Panc1 (cell line): ENCODE data around the gene WFDC2. TPM values are rescaled to one million over a fixed set of nuclear protein-coding genes. Genes with fewer than 3 reads are reported as not detected.

Experiments used
- ATAC-seq: fragments of 200-7000 bp; cut with Tn5 transposase; 2 replicates; pipeline ENCODE4 v1.9.1; 2020; ENCODE audit warnings: mild to moderate bottlenecking, moderate library complexity
- BruUV-seq: library from RNA; stranded (reverse); fragments of 400-500 nt; replicated peaks from 2 replicates; lab custom pipeline; 2021; lab: Mats Ljungman, UMichigan
- CTCF ChIA-PET: fragments of 300-600 bp; sonication (Branson Sonifier 250); formaldehyde crosslinking; loops from one replicate; lab custom pipeline; 2022; ENCODE audit warnings: antibody characterized with exemption; lab: Charles Lee
- POLR2A ChIA-PET: fragments of 300-600 bp; sonication (Branson Sonifier 250); formaldehyde crosslinking; loops from one replicate; lab custom pipeline; 2022; ENCODE audit warnings: antibody characterized with exemption; lab: Charles Lee
- DNase-seq: peaks from one replicate; pipeline ENCODE4 v3.0.0-alpha.2; 2010; ENCODE audit warnings: low read depth, low spot score
- H3K27ac ChIP-seq: 2 replicates; pipeline ENCODE4 v1.5.1; 2011; ENCODE audit warnings: mild to moderate bottlenecking, low read length, inconsistent platforms
- H3K27me3 ChIP-seq: fragments of 200-500 bp; sonication (Bioruptor generic); 2 replicates; pipeline ENCODE4 v1.6.0; 2014; ENCODE audit warnings: low read length, inconsistent platforms; ENCODE audit not compliant: control insufficient read depth, insufficient read depth
- H3K36me3 ChIP-seq: fragments of 200-500 bp; sonication (Bioruptor generic); 2 replicates; pipeline ENCODE4 v1.5.1; 2014; ENCODE audit warnings: inconsistent platforms, mild to moderate bottlenecking, low read length, moderate library complexity; ENCODE audit not compliant: control insufficient read depth, insufficient read depth
- H3K4me1 ChIP-seq: 2 replicates; pipeline ENCODE4 v1.5.1; 2011; ENCODE audit warnings: inconsistent platforms, mild to moderate bottlenecking, low read length, moderate library complexity; ENCODE audit not compliant: control insufficient read depth, insufficient read depth
- H3K4me3 ChIP-seq, 2 experiments: 2 replicates each; pipeline ENCODE4 v1.5.1; 2011 to 2012; ENCODE audit warnings: low read depth in 2 of 2, low read length in 2 of 2, mild to moderate bottlenecking in 2 of 2, inconsistent platforms in 1 of 2, moderate library complexity in 1 of 2
- H3K9me3 ChIP-seq: fragments of 200-500 bp; sonication (Bioruptor generic); 2 replicates; pipeline ENCODE4 v1.5.1; 2014; ENCODE audit warnings: low read depth, mild to moderate bottlenecking, inconsistent platforms, low read length, moderate library complexity; ENCODE audit not compliant: control insufficient read depth, insufficient read depth
- POLR2AphosphoS5 ChIP-seq: IDR thresholded peaks from 2 replicates; pipeline ENCODE4 v1.6.1; 2012; ENCODE audit warnings: mild to moderate bottlenecking, low read depth, low read length, moderate library complexity
- SIN3A ChIP-seq: IDR thresholded peaks from 2 replicates; pipeline ENCODE4 v1.6.1; 2012; ENCODE audit warnings: low read depth, mild to moderate bottlenecking, low read length, moderate library complexity, borderline replicate concordance; ENCODE audit not compliant: insufficient read depth
- TCF7L2 ChIP-seq: IDR thresholded peaks from 2 replicates; pipeline ENCODE4 v1.6.1; 2011; ENCODE audit warnings: mild to moderate bottlenecking, low read depth, low read length, inconsistent platforms
- in situ Hi-C: cut with HindIII; loops from 2 replicates; pipeline ENCODE4 v1.10.0; 2016; ENCODE audit warnings: low sequenced_read_pairs, low pct_unique_long_range_greater_than_20kb
- intact Hi-C: fragments of 100-400 bp; cut with micrococcal nuclease; formaldehyde crosslinking; loops from one replicate; pipeline ENCODE4 v1.10.0; 2022; ENCODE audit not compliant: unreplicated experiment
- total RNA-seq: library from RNA; stranded (reverse); gene quantifications from one replicate; pipeline ENCODE4 v1.2.1, GENCODE V29; 2021; ENCODE audit not compliant: unreplicated experiment
- TF ChIP-seq, protein P1 (sequence below): fragments of 450-650 bp; IDR thresholded peaks from 2 replicates; pipeline ENCODE4 v1.5.1; 2017; ENCODE audit warnings: mild to moderate bottlenecking
- TF ChIP-seq, protein P2 (sequence below), 2 experiments: IDR thresholded peaks; 2 replicates each; pipeline ENCODE4 v1.6.1; 2011 to 2012; ENCODE audit warnings: low read depth in 2 of 2, control low read depth in 1 of 2, low read length in 1 of 2, mild to moderate bottlenecking in 1 of 2, moderate library complexity in 1 of 2; ENCODE audit not compliant: insufficient read depth in 1 of 2

WFDC2 gene
- total RNA-seq, 1 experiment from 2014 or later, result 1.6 TPM

DNA sequence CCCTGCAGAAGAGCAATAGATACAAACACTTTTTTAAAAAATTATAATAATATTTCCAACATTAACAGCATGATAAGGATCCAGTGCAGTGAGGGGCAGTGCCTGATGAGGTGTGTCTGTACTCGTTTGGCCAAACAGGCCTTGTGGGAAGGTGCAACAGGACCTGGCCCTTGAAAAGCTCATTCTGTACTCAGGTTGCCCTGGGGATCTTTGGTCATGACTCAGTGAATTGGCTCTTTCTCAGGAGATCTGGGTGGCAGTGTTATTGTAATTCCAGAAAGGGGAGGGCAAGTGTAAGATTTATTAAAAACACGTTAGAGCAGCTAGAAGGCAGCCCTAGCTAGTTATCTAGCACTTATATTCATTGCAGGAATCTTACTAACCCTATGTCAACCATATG, 48.7 kb downstream of the WFDC2 start:
- Histone ChIP-seq H3K27me3 (peaks cover 4% of the 10 kb centered on the region), H3K36me3 (no peaks in the 10 kb centered on the region), H3K9me3 (no peaks in the 10 kb centered on the region), H3K4me1 (no peaks in the 10 kb centered on the region), H3K4me3 (no peak overlapping the region), H3K27ac (no peak overlapping the region)
- POLR2A ChIA-PET, result no interaction called here
- TF ChIP-seq POLR2AphosphoS5, result no peak
- TF ChIP-seq SIN3A, result no peak
- no peak for TF ChIP-seq TCF7L2
- TF ChIP-seq, protein P1, sequence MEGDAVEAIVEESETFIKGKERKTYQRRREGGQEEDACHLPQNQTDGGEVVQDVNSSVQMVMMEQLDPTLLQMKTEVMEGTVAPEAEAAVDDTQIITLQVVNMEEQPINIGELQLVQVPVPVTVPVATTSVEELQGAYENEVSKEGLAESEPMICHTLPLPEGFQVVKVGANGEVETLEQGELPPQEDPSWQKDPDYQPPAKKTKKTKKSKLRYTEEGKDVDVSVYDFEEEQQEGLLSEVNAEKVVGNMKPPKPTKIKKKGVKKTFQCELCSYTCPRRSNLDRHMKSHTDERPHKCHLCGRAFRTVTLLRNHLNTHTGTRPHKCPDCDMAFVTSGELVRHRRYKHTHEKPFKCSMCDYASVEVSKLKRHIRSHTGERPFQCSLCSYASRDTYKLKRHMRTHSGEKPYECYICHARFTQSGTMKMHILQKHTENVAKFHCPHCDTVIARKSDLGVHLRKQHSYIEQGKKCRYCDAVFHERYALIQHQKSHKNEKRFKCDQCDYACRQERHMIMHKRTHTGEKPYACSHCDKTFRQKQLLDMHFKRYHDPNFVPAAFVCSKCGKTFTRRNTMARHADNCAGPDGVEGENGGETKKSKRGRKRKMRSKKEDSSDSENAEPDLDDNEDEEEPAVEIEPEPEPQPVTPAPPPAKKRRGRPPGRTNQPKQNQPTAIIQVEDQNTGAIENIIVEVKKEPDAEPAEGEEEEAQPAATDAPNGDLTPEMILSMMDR, result no peak
- TF ChIP-seq, protein P2, sequence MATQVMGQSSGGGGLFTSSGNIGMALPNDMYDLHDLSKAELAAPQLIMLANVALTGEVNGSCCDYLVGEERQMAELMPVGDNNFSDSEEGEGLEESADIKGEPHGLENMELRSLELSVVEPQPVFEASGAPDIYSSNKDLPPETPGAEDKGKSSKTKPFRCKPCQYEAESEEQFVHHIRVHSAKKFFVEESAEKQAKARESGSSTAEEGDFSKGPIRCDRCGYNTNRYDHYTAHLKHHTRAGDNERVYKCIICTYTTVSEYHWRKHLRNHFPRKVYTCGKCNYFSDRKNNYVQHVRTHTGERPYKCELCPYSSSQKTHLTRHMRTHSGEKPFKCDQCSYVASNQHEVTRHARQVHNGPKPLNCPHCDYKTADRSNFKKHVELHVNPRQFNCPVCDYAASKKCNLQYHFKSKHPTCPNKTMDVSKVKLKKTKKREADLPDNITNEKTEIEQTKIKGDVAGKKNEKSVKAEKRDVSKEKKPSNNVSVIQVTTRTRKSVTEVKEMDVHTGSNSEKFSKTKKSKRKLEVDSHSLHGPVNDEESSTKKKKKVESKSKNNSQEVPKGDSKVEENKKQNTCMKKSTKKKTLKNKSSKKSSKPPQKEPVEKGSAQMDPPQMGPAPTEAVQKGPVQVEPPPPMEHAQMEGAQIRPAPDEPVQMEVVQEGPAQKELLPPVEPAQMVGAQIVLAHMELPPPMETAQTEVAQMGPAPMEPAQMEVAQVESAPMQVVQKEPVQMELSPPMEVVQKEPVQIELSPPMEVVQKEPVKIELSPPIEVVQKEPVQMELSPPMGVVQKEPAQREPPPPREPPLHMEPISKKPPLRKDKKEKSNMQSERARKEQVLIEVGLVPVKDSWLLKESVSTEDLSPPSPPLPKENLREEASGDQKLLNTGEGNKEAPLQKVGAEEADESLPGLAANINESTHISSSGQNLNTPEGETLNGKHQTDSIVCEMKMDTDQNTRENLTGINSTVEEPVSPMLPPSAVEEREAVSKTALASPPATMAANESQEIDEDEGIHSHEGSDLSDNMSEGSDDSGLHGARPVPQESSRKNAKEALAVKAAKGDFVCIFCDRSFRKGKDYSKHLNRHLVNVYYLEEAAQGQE (IDR thresholded peaks at IDR 0.05; ENCODE audit: insufficient read depth in 1 of 2, low read depth in 2 of 2, low read length in 1 of 2), result no peak
- no TSS peak for BruUV-seq
- in situ Hi-C loops, result no loop called here
- ATAC-seq (no peak), DNase-seq (no peak)
- CTCF ChIA-PET, result no interaction called here
- intact Hi-C loops, result no loop called here

DNA sequence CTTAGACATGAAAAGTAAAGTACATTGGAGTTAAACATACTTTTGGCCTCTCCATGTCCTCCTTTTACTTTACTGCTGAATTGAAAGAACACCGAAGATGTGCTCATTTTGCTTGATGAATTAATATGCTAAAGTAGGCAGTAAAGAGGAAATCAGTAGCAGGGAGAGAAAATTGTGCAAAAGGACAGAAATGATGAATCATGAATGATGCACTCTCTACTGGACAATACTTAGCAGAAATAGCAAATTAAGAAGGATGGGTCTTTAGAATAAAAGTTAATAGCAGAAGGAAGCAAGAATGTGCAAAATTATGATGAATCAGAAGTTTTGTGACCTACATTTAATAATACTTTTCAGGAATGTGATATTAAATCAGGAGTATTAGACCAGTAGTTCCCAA, 54.3 kb downstream of the WFDC2 start:
- ChIA-PET POLR2A (no interaction called here), CTCF (no interaction called here)
- TF ChIP-seq, protein P2 (IDR thresholded peaks at IDR 0.05; ENCODE audit: insufficient read depth in 1 of 2, low read depth in 2 of 2, low read length in 1 of 2), result no peak
- TF ChIP-seq, protein P1, result no peak
- TF ChIP-seq TCF7L2 (no peak), SIN3A (no peak), POLR2AphosphoS5 (no peak)
- no TSS peak for BruUV-seq
- no peak for DNase-seq
- Histone ChIP-seq H3K4me1 (no peaks in the 10 kb centered on the region), H3K27me3 (peaks cover 18% of the 10 kb centered on the region), H3K27ac (no peak overlapping the region), H3K9me3 (no peaks in the 10 kb centered on the region), H3K36me3 (no peaks in the 10 kb centered on the region), H3K4me3 (no peak overlapping the region)
- intact Hi-C loops (no loop called here), in situ Hi-C loops (no loop called here)
- no peak for ATAC-seq
